SK-N-MC (cell line): ENCODE measurements around the gene DYNC1LI1.

ENCODE experiments used
- EZH2 ChIP-seq: fragments of 200-600 bp; sonication (generic); IDR thresholded peaks from one replicate; pipeline ENCODE4 v1.6.1; 2017; ENCODE audit warnings: antibody characterized with exemption
- FOXP2 ChIP-seq: optimal IDR thresholded peaks from 2 replicates; pipeline ENCODE3; 2011; ENCODE audit warnings: mild to moderate bottlenecking, moderate library complexity; ENCODE audit not compliant: insufficient read depth; ENCODE audit errors: extremely low read length, control extremely low read depth
- POLR2AphosphoS5 ChIP-seq: IDR thresholded peaks from 2 replicates; pipeline ENCODE4 v1.6.1; 2012; ENCODE audit warnings: mild to moderate bottlenecking, low read depth, low read length, borderline replicate concordance

- no peak for TF ChIP-seq POLR2AphosphoS5
- TF ChIP-seq EZH2: no peak
- no peak for TF ChIP-seq FOXP2
Measured at GRCh38 chr3:32552013-32552412, 18.6 kb downstream of the DYNC1LI1 start.
